OCI-LY3 (cell line): ENCODE data around the gene KTN1.

Experiments used
- CTCF ChIP-seq: fragments of 200-600, 300-600 bp; sonication (generic); IDR thresholded peaks from 2 replicates; pipeline ENCODE4 v1.5.1; 2014; ENCODE audit warnings: antibody characterized with exemption, low read length, low read depth
- EZH2phosphoT487 ChIP-seq: fragments of 200-600 bp; shearing (Covaris generic); IDR thresholded peaks from 2 replicates; pipeline ENCODE4 v1.6.1; 2018; ENCODE audit warnings: antibody characterized with exemption, mixed run types, low read depth

- no peak for TF ChIP-seq CTCF
- TF ChIP-seq EZH2phosphoT487 = no peak
Measured at GRCh38 chr14:55587847-55588246, 7.8 kb downstream of the KTN1 start.
